AG09309 (cell line): ENCODE data around the gene KIRREL1.
A peak's percentile ranks its signal among the peaks of the same experiment; 100 is the strongest.

Experiments used
- DNase-seq: peaks from one replicate; pipeline ENCODE4 v3.0.0-alpha.2; 2010; ENCODE audit warnings: low read depth
- H3K4me3 ChIP-seq: 2 replicates; pipeline ENCODE4 v1.5.1; 2011; ENCODE audit warnings: mild to moderate bottlenecking, low read depth, low read length, moderate library complexity; ENCODE audit not compliant: control insufficient read depth
- CTCF ChIP-seq: IDR thresholded peaks from 2 replicates; pipeline ENCODE4 v1.5.1; 2011; ENCODE audit warnings: mild to moderate bottlenecking, low read depth, low read length, inconsistent platforms; ENCODE audit not compliant: insufficient read depth, control insufficient read depth; ENCODE audit errors: missing control alignments

The KIRREL1 gene

GRCh38 chr1:158078569-158079080 is 85.2 kb downstream of the KIRREL1 start:
- no peak for TF ChIP-seq CTCF
- H3K4me3 ChIP-seq = no peak overlapping the region
- DNase-seq = no peak

- DNase-seq = no peak
- H3K4me3 ChIP-seq = no peak overlapping the region
- no peak for TF ChIP-seq CTCF
Measured at GRCh38 chr1:158080066-158080465, 86.6 kb downstream of the KIRREL1 start.

- no peak for DNase-seq
- no peak overlapping the region for H3K4me3 ChIP-seq
- no peak for TF ChIP-seq CTCF
Measured at GRCh38 chr1:158084336-158084735, 90.9 kb downstream of the KIRREL1 start.

- no peak overlapping the region for H3K4me3 ChIP-seq
- TF ChIP-seq CTCF = no peak
Measured at GRCh38 chr1:158084747-158085146, 91.3 kb downstream of the KIRREL1 start.

GRCh38 chr1:158087320-158087927 is 94.0 kb downstream of the KIRREL1 start:
- H3K4me3 ChIP-seq = no peak overlapping the region
- peak; percentile 34 for DNase-seq
- peak; percentile 94 for TF ChIP-seq CTCF

More at GRCh38 chr1:158084747-158085146, 91.3 kb downstream of the KIRREL1 start:
- DNase-seq = no peak

- no peak overlapping the region for H3K4me3 ChIP-seq
- no peak for DNase-seq
- no peak for TF ChIP-seq CTCF
Measured at GRCh38 chr1:158089476-158089875, 96.0 kb downstream of the KIRREL1 start.
